ENCODE measurements around the gene ARHGEF17. TPM values are rescaled to one million over a fixed set of nuclear protein-coding genes. Genes with fewer than 3 reads are reported as not detected.

ARHGEF17 gene
- total and polyA plus RNA-seq, 10 donors, result 5.1 to 48.5 (median 29.0) TPM

- Histone ChIP-seq H3K4me1 (peaks cover 0 to 93% (median 35%) of the 10 kb centered on the region in 6 donors), H3K9me3 (no peaks in the 10 kb centered on the region), H3K36me3 (no peaks in the 10 kb centered on the region), H3K27ac (peak overlapping the region in 6 of 8 donors; percentile 9 to 83 (median 62)), H3K27me3 (replicated peaks in 1 of 7) (no peaks in the 10 kb centered on the region), H3K4me3 (no peak overlapping the region)
- WGBS, 5 donors, result 57 to 74% (median 71%) methylated on average over 9 of the region's 9 CpGs
- DNase-seq, result no peak
- TF ChIP-seq CTCF (IDR thresholded peaks at IDR 0.05 in 8 of 11, conservative IDR thresholded peaks at IDR 0.05 in 3 of 11) (no peak), POLR2AphosphoS5 (IDR thresholded peaks at IDR 0.05) (no peak), POLR2A (IDR thresholded peaks at IDR 0.05) (no peak)
- intact Hi-C loops (cut with DNase I; ENCODE audit: low total_unique reads), result no loop called here
These were observed 7.4 kb downstream of the ARHGEF17 start for GRCh38 chr11:73315293-73316020.

GRCh38 chr11:73316422-73316821, 8.3 kb downstream of the ARHGEF17 start:
- Histone ChIP-seq H3K27me3 (replicated peaks in 1 of 7) (no peaks in the 10 kb centered on the region), H3K4me1 (peaks cover 0 to 92% (median 39%) of the 10 kb centered on the region in 6 donors), H3K9me3 (no peaks in the 10 kb centered on the region), H3K4me3 (no peak overlapping the region), H3K36me3 (no peaks in the 10 kb centered on the region), H3K27ac (peak overlapping the region in 6 of 8 donors; percentile 33 to 83 (median 62))
- DNase-seq, result no peak
- WGBS, 5 donors, result 70 to 89% (median 79%) methylated on average over 1 of the region's 1 CpG
- no peak for TF ChIP-seq POLR2AphosphoS5 (IDR thresholded peaks at IDR 0.05)
- TF ChIP-seq CTCF (IDR thresholded peaks at IDR 0.05 in 8 of 11, conservative IDR thresholded peaks at IDR 0.05 in 3 of 11), result no peak
- TF ChIP-seq POLR2A (IDR thresholded peaks at IDR 0.05), result no peak
- intact Hi-C loops (cut with DNase I; ENCODE audit: low total_unique reads), result no loop called here

- intact Hi-C loops (cut with DNase I; ENCODE audit: low total_unique reads), result no loop called here
- 75 to 83% (median 82%) methylated on average over 4 of the region's 4 CpGs for WGBS, 5 donors
- no peaks in the 10 kb centered on the region for H3K36me3 ChIP-seq
- TF ChIP-seq CTCF (IDR thresholded peaks at IDR 0.05 in 8 of 11, conservative IDR thresholded peaks at IDR 0.05 in 3 of 11) (no peak), POLR2A (IDR thresholded peaks at IDR 0.05) (no peak), POLR2AphosphoS5 (IDR thresholded peaks at IDR 0.05) (no peak)
- DNase-seq, result no peak
- H3K27me3 ChIP-seq (replicated peaks in 1 of 7), result no peaks in the 10 kb centered on the region
- no peaks in the 10 kb centered on the region for H3K9me3 ChIP-seq
- H3K4me1 ChIP-seq, result peaks cover 7 to 94% (median 48%) of the 10 kb centered on the region in 6 donors
- no peak overlapping the region for H3K4me3 ChIP-seq
- H3K27ac ChIP-seq, result peak overlapping the region in 7 of 8 donors; percentile 29 to 83 (median 55)
These were observed 9.3 kb downstream of the ARHGEF17 start for GRCh38 chr11:73317373-73317772.

- WGBS, 5 donors, result 71 to 100% (median 82%) methylated on average over 2 to 3 of the region's 3 CpGs
- no peak overlapping the region for H3K4me3 ChIP-seq
- intact Hi-C loops (cut with DNase I; ENCODE audit: low total_unique reads), result no loop called here
These were observed 9.7 kb downstream of the ARHGEF17 start for GRCh38 chr11:73317803-73318202.

More at GRCh38 chr11:73317803-73318202, 9.7 kb downstream of the ARHGEF17 start:
- TF ChIP-seq CTCF (IDR thresholded peaks at IDR 0.05 in 8 of 11, conservative IDR thresholded peaks at IDR 0.05 in 3 of 11) (no peak), POLR2A (IDR thresholded peaks at IDR 0.05) (no peak), POLR2AphosphoS5 (IDR thresholded peaks at IDR 0.05) (no peak)
- Histone ChIP-seq H3K9me3 (no peaks in the 10 kb centered on the region), H3K27me3 (replicated peaks in 1 of 7) (no peaks in the 10 kb centered on the region), H3K27ac (peak overlapping the region in 7 of 8 donors; percentile 29 to 83 (median 55)), H3K36me3 (no peaks in the 10 kb centered on the region), H3K4me1 (peaks cover 11 to 94% (median 51%) of the 10 kb centered on the region in 6 donors)
- no peak for DNase-seq

Measured in spleen (tissue), 11 donors.